ENCODE results near the gene UTP14A.
"Not testable (repeated sequence)": the region's sequence is repeated elsewhere in the genome, so short reads cannot be mapped to it uniquely, and the experiment has no call there.

Gene UTP14A, protein sequence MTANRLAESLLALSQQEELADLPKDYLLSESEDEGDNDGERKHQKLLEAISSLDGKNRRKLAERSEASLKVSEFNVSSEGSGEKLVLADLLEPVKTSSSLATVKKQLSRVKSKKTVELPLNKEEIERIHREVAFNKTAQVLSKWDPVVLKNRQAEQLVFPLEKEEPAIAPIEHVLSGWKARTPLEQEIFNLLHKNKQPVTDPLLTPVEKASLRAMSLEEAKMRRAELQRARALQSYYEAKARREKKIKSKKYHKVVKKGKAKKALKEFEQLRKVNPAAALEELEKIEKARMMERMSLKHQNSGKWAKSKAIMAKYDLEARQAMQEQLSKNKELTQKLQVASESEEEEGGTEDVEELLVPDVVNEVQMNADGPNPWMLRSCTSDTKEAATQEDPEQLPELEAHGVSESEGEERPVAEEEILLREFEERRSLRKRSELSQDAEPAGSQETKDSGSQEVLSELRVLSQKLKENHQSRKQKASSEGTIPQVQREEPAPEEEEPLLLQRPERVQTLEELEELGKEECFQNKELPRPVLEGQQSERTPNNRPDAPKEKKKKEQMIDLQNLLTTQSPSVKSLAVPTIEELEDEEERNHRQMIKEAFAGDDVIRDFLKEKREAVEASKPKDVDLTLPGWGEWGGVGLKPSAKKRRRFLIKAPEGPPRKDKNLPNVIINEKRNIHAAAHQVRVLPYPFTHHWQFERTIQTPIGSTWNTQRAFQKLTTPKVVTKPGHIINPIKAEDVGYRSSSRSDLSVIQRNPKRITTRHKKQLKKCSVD

DNA sequence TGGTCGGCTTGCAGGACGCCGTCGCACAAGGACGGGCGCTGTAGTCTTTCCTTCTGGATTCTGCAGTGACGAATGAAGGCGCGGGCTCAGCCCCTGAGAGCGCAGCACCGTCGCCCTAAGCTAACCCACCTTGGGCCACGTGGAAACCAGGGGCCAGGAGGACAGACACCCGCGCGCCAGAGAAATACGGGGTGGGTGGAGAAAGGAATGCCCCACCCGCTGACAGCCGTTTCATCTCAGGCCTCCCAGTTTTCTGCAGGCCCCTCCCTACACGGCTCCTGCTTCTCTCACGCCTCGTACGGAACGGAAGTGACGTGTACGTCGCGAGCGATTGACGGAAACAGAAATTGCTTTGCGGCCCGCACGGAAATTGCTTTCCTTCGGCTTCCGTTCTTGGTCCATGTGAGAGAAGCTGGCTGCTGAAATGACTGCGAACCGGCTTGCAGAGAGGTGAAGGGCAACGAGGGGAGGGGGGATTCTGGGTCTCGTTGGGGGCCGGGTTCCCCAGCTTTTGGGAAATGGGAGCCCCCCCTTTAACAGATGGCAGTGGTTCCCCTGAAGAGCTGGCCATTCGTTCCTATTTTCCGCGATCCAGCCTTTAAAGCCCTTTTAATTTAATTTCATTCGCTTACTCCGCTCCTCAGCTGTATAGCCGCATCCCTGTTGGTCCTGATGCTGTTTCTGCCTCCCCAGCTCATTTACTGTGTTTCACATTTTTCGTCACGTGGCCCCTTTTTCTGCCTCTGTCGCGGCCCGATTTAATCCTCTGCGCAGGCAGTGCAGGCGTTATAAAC, at the start of gene UTP14A:
TSS of gene UTP14A (plus strand) at position 378 of the 794 bp plus-strand sequence. CDS start at position 425, 47 bp downstream.
- Histone ChIP-seq H3K27ac (ENCODE audit: low read depth in 2 of 2, low read length in 2 of 2) (peak within 1 kb of the TSS; percentile 74), H3K9ac (ENCODE audit: low read depth in 1 of 2, low read length in 2 of 2) (peak within 1 kb of the TSS; percentile 61 to 73)

DNA sequence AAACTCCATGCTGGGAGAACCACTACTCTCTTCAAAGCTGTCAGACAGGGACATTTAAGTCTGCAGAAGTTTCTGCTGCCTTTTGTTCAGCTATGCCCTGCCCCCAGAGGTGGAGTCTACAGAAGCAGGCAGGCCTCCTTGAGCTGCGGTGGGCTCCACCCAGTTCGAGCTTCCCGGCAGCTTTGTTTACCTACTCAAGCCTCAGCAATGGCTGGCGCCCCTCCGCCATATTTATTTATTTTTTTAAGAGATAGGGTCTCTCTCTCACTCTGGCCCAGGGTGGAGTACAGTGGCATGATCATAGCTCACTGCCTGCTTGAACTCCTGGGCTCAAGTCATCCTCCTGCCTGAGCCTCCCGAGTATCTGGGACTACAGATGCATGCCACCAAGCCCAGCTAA, 46.8 kb upstream of the UTP14A start:
- H3K4me1 ChIP-seq (ENCODE audit: control insufficient read depth in 2 of 2, insufficient read depth in 2 of 2, low read length in 2 of 2); H3K9ac ChIP-seq (ENCODE audit: low read depth in 1 of 2, low read length in 2 of 2); H3K36me3 ChIP-seq (ENCODE audit: control insufficient read depth in 2 of 2, insufficient read depth in 2 of 2, low read length in 2 of 2); H3K9me3 ChIP-seq (ENCODE audit: control insufficient read depth in 2 of 2, low read length in 2 of 2); H3K4me3 ChIP-seq (ENCODE audit: low read length in 2 of 2); H3K27ac ChIP-seq (ENCODE audit: low read depth in 2 of 2, low read length in 2 of 2); H3K27me3 ChIP-seq (ENCODE audit: control insufficient read depth in 2 of 2, insufficient read depth in 2 of 2, low read length in 2 of 2): not testable (repeated sequence)

More for the DNA sequence above, at the start of gene UTP14A:
- Histone ChIP-seq H3K4me1 (ENCODE audit: control insufficient read depth in 2 of 2, insufficient read depth in 2 of 2, low read length in 2 of 2) (peaks cover 4% of the 10 kb centered on the region in 2 donors), H3K27me3 (ENCODE audit: control insufficient read depth in 2 of 2, insufficient read depth in 2 of 2, low read length in 2 of 2) (peaks cover 3% of the 10 kb centered on the region in 2 donors), H3K4me3 (ENCODE audit: low read length in 2 of 2) (peak within 1 kb of the TSS; percentile 62 to 89), H3K36me3 (ENCODE audit: control insufficient read depth in 2 of 2, insufficient read depth in 2 of 2, low read length in 2 of 2) (peaks cover 7 to 10% of the 10 kb centered on the region in 2 donors), H3K9me3 (ENCODE audit: control insufficient read depth in 2 of 2, low read length in 2 of 2) (no peaks in the 10 kb centered on the region)

DNA sequence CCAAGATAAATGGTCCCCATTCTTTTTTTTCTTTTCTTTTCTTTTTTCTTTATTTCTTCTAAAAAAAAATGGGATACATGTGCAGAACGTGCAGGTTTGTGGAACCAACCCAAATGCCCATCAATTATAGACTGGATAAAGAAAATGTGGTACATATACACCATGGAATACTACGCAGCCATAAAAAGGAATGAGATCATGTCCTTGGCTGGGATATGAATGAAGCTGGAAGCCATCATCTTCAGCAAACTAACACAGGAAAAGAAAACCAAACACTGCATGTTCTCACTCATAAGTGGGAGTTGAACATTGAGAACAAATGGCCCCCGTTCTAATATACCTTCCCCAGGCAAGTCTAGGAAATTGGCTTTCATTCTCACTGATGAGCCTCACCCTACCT, 39.6 kb upstream of the UTP14A start:
- H3K27ac ChIP-seq (ENCODE audit: low read depth in 2 of 2, low read length in 2 of 2); H3K4me3 ChIP-seq (ENCODE audit: low read length in 2 of 2); H3K36me3 ChIP-seq (ENCODE audit: control insufficient read depth in 2 of 2, insufficient read depth in 2 of 2, low read length in 2 of 2); H3K4me1 ChIP-seq (ENCODE audit: control insufficient read depth in 2 of 2, insufficient read depth in 2 of 2, low read length in 2 of 2); H3K9ac ChIP-seq (ENCODE audit: low read depth in 1 of 2, low read length in 2 of 2); H3K9me3 ChIP-seq (ENCODE audit: control insufficient read depth in 2 of 2, low read length in 2 of 2); H3K27me3 ChIP-seq (ENCODE audit: control insufficient read depth in 2 of 2, insufficient read depth in 2 of 2, low read length in 2 of 2): not testable (repeated sequence)

DNA sequence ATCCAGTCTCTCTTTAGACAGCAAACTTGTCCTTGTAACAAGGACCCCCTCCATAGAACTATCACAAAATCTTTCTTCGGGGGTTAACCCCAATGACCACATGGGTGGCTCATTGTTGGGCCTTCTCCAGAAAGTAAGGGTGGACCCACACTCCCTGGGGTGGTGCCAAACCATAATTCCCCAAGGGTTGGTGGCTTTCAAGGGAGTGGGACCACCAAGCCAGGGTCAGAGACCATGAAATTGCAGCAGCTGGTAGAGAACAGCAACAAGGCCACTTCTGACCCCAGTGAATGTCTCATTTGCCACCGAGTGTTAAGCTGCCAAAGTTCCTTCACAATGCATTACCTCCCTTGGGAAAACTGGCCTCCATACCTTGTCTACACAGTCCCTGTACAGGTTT, 33.4 kb upstream of the UTP14A start:
- Histone ChIP-seq H3K27ac (ENCODE audit: low read depth in 2 of 2, low read length in 2 of 2) (no peak overlapping the region), H3K9ac (ENCODE audit: low read depth in 1 of 2, low read length in 2 of 2) (no peak overlapping the region), H3K4me3 (ENCODE audit: low read length in 2 of 2) (no peak overlapping the region), H3K27me3 (ENCODE audit: control insufficient read depth in 2 of 2, insufficient read depth in 2 of 2, low read length in 2 of 2) (peaks cover 0 to 3% of the 10 kb centered on the region in 2 donors), H3K4me1 (ENCODE audit: control insufficient read depth in 2 of 2, insufficient read depth in 2 of 2, low read length in 2 of 2) (no peaks in the 10 kb centered on the region), H3K9me3 (ENCODE audit: control insufficient read depth in 2 of 2, low read length in 2 of 2) (no peaks in the 10 kb centered on the region), H3K36me3 (ENCODE audit: control insufficient read depth in 2 of 2, insufficient read depth in 2 of 2, low read length in 2 of 2) (no peaks in the 10 kb centered on the region)

DNA sequence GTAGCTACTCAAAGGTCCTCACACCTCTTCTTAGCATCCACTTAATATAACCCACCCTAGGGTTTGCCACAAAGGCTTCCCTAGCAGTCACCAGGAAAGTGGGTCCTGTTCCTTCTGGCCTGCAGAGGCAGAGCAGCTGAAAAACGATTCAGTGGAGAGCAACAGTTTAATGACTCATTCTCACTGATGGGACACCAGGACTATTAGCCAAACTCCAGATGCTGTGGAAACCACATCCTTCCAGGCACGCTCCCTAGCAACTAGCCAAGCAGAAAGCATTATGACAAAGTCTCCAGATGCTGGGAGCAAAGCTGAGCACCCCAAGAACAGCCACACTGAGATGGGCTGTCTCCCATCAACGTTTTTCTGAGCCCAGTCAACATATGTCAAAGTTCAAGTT, 30.3 kb upstream of the UTP14A start:
- Histone ChIP-seq H3K27ac (ENCODE audit: low read depth in 2 of 2, low read length in 2 of 2) (no peak overlapping the region), H3K4me3 (ENCODE audit: low read length in 2 of 2) (no peak overlapping the region), H3K36me3 (ENCODE audit: control insufficient read depth in 2 of 2, insufficient read depth in 2 of 2, low read length in 2 of 2) (no peaks in the 10 kb centered on the region), H3K4me1 (ENCODE audit: control insufficient read depth in 2 of 2, insufficient read depth in 2 of 2, low read length in 2 of 2) (no peaks in the 10 kb centered on the region), H3K9me3 (ENCODE audit: control insufficient read depth in 2 of 2, low read length in 2 of 2) (no peaks in the 10 kb centered on the region), H3K27me3 (ENCODE audit: control insufficient read depth in 2 of 2, insufficient read depth in 2 of 2, low read length in 2 of 2) (peaks cover 0 to 3% of the 10 kb centered on the region in 2 donors), H3K9ac (ENCODE audit: low read depth in 1 of 2, low read length in 2 of 2) (no peak overlapping the region)

DNA sequence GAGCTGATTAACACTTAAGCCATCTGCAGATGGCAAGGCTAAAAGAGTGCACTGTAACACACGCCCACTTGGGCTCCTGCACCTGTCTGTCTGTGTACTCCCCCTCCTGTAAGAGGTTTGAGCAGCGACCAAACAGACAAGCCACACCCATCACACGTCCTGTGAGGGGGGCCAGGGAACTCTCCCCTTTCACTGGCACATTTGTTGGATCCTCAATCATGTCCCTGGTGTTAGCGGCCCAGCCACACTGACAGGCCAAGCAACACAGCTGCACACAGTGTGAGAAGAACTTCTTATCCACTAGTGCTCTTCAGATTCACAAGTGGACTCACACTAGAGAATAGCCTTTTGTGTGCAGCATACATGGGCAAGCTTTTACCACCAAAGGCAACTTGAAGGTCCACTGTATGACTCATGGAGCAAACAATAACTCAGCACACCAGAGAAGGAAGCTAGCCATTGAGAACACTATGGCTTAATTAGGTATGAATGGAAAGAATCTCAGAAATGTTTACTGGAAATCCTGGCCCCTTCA, 29.1 kb upstream of the UTP14A start:
- H3K27ac ChIP-seq (ENCODE audit: low read depth in 2 of 2, low read length in 2 of 2): no peak overlapping the region
- no peak overlapping the region for H3K9ac ChIP-seq (ENCODE audit: low read depth in 1 of 2, low read length in 2 of 2)
- H3K9me3 ChIP-seq (ENCODE audit: control insufficient read depth in 2 of 2, low read length in 2 of 2): no peaks in the 10 kb centered on the region
- no peak overlapping the region for H3K4me3 ChIP-seq (ENCODE audit: low read length in 2 of 2)
- H3K36me3 ChIP-seq (ENCODE audit: control insufficient read depth in 2 of 2, insufficient read depth in 2 of 2, low read length in 2 of 2): no peaks in the 10 kb centered on the region
- H3K27me3 ChIP-seq (ENCODE audit: control insufficient read depth in 2 of 2, insufficient read depth in 2 of 2, low read length in 2 of 2): peaks cover 0 to 3% of the 10 kb centered on the region in 2 donors
- no peaks in the 10 kb centered on the region for H3K4me1 ChIP-seq (ENCODE audit: control insufficient read depth in 2 of 2, insufficient read depth in 2 of 2, low read length in 2 of 2)

DNA sequence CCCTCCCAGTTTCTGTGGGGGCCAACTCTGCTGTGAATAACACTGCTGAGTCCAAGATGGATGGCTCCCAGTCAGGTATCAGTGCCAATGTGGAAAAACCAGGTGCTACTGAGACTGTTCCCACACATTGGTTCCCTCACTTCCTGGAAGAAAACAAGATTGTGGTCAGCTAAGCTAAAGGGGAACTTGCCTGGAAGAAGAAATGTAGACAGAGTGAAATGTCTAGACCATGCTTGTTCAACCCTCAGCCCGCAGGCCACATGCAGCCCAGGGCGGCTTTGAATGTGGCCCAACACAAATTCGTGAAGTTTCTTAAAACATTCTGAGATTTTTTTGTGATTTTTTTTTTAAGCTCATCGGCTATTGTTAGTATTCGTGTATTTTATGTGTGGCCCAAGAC, 28.6 kb upstream of the UTP14A start:
- Histone ChIP-seq H3K36me3 (ENCODE audit: control insufficient read depth in 2 of 2, insufficient read depth in 2 of 2, low read length in 2 of 2) (no peaks in the 10 kb centered on the region), H3K27ac (ENCODE audit: low read depth in 2 of 2, low read length in 2 of 2) (no peak overlapping the region)

DNA sequence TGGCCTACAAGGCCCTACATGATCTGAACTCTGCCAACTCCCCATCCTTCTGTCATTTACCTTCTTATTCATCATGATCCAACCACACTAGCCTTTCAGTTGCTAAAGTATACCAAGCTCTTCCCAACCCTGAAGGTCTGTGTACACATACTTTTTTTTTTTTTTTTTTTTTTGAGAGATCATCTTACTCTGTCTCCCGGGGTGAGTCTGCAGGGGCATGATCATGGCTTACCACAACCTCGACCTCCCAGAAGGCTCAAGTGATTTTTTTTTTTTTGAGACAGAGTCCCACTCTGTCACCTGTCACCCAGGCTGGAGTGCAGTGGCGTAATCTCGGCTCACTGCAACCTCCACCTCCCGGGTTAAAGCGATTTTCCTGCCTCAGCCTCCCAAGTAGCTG, 5.9 kb upstream of the UTP14A start:
- Histone ChIP-seq H3K27ac (ENCODE audit: low read depth in 2 of 2, low read length in 2 of 2) (no peak overlapping the region), H3K27me3 (ENCODE audit: control insufficient read depth in 2 of 2, insufficient read depth in 2 of 2, low read length in 2 of 2) (peaks cover 0 to 3% of the 10 kb centered on the region in 2 donors), H3K9ac (ENCODE audit: low read depth in 1 of 2, low read length in 2 of 2) (no peak overlapping the region), H3K9me3 (ENCODE audit: control insufficient read depth in 2 of 2, low read length in 2 of 2) (no peaks in the 10 kb centered on the region), H3K36me3 (ENCODE audit: control insufficient read depth in 2 of 2, insufficient read depth in 2 of 2, low read length in 2 of 2) (no peaks in the 10 kb centered on the region), H3K4me3 (ENCODE audit: low read length in 2 of 2) (no peak overlapping the region), H3K4me1 (ENCODE audit: control insufficient read depth in 2 of 2, insufficient read depth in 2 of 2, low read length in 2 of 2) (no peaks in the 10 kb centered on the region)

More for the DNA sequence above, 28.6 kb upstream of the UTP14A start:
- Histone ChIP-seq H3K9ac (ENCODE audit: low read depth in 1 of 2, low read length in 2 of 2) (no peak overlapping the region), H3K9me3 (ENCODE audit: control insufficient read depth in 2 of 2, low read length in 2 of 2) (no peaks in the 10 kb centered on the region), H3K4me1 (ENCODE audit: control insufficient read depth in 2 of 2, insufficient read depth in 2 of 2, low read length in 2 of 2) (no peaks in the 10 kb centered on the region), H3K4me3 (ENCODE audit: low read length in 2 of 2) (no peak overlapping the region), H3K27me3 (ENCODE audit: control insufficient read depth in 2 of 2, insufficient read depth in 2 of 2, low read length in 2 of 2) (peaks cover 0 to 2% of the 10 kb centered on the region in 2 donors)

DNA sequence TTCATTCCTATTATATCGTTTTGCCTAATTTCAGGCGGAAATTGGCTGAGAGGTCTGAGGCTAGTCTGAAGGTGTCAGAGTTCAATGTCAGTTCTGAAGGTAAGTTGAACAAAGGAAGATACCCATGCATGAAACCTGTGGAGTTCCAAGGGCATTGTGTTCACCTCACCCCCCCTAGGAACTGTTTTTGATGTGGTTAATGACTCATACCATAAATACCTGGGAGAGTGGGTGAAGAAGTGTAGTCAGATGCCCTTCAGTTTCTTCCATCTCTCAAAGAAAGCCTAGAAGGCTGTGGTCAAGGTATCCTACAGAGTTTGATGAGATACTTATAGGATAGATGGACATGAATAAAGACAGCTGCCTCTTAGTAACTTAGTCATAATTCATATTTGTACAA, 2.7 kb downstream of the UTP14A start:
- H3K4me1 ChIP-seq (ENCODE audit: control insufficient read depth in 2 of 2, insufficient read depth in 2 of 2, low read length in 2 of 2): peaks cover 4% of the 10 kb centered on the region in 2 donors
- H3K4me3 ChIP-seq (ENCODE audit: low read length in 2 of 2): no peak overlapping the region
- peaks cover 7 to 24% of the 10 kb centered on the region in 2 donors for H3K36me3 ChIP-seq (ENCODE audit: control insufficient read depth in 2 of 2, insufficient read depth in 2 of 2, low read length in 2 of 2)

More for the DNA sequence above, 2.7 kb downstream of the UTP14A start:
- no peaks in the 10 kb centered on the region for H3K9me3 ChIP-seq (ENCODE audit: control insufficient read depth in 2 of 2, low read length in 2 of 2)
- H3K9ac ChIP-seq (ENCODE audit: low read depth in 1 of 2, low read length in 2 of 2): no peak overlapping the region
- H3K27ac ChIP-seq (ENCODE audit: low read depth in 2 of 2, low read length in 2 of 2): no peak overlapping the region
- peaks cover 0 to 3% of the 10 kb centered on the region in 2 donors for H3K27me3 ChIP-seq (ENCODE audit: control insufficient read depth in 2 of 2, insufficient read depth in 2 of 2, low read length in 2 of 2)
